Mesothelial cell of epicardium (in vitro differentiated cells): ENCODE data around the gene WNT4. TPM values are rescaled to one million over a fixed set of nuclear protein-coding genes. Genes with fewer than 3 reads are reported as not detected.
A peak's percentile ranks its signal among the peaks of the same experiment; 100 is the strongest.

Source experiments
- DNase-seq, 2 experiments: peaks; one replicate each; pipeline ENCODE4 v3.0.0; 2021; ENCODE audit warnings: low spot score in 2 of 2; ENCODE audit not compliant: unreplicated experiment in 2 of 2
- H3K27ac Mint-ChIP-seq: 2 replicates; pipeline ENCODE4 v1.8.0; 2021; ENCODE audit warnings: mixed read lengths
- H3K27me3 Mint-ChIP-seq: 2 replicates; pipeline ENCODE4 v1.8.0; 2021; ENCODE audit warnings: low read depth, mixed read lengths
- H3K36me3 Mint-ChIP-seq: 2 replicates; pipeline ENCODE4 v1.8.0; 2021; ENCODE audit warnings: mixed read lengths
- H3K4me1 Mint-ChIP-seq: 2 replicates; pipeline ENCODE4 v1.8.0; 2021; ENCODE audit warnings: mixed read lengths
- H3K4me3 Mint-ChIP-seq: 2 replicates; pipeline ENCODE4 v1.8.0; 2021; ENCODE audit warnings: mild to moderate bottlenecking, moderate library complexity, mixed read lengths
- H3K9me3 Mint-ChIP-seq: 2 replicates; pipeline ENCODE4 v1.8.0; 2021; ENCODE audit warnings: mixed read lengths
- CTCF ChIP-seq: fragments of 200-600 bp; sonication (generic); IDR thresholded peaks from one replicate; pipeline ENCODE4 v1.5.0; 2021; ENCODE audit warnings: antibody characterized with exemption; ENCODE audit not compliant: unreplicated experiment
- total RNA-seq: library from RNA; stranded (reverse); gene quantifications from 3 replicates; pipeline ENCODE4 v1.2.1, GENCODE V29; 2021

Gene WNT4
- total RNA-seq = 34.9 to 41.2 TPM (median 38.7 TPM) in 3 replicates

- DNase-seq = no peak
- H3K4me1 Mint-ChIP-seq = peaks cover 41% of the 10 kb centered on the region
Measured at GRCh38 chr1:22143065-22144033, at the start of gene WNT4. TSS of gene WNT4 (minus strand) at chr1:22143097. CDS start at chr1:22142922, 175 bp downstream.

GRCh38 chr1:22190731-22191130 lies 47.8 kb upstream of the WNT4 start:
- H3K27ac Mint-ChIP-seq = no peak overlapping the region
- no peak for TF ChIP-seq CTCF
- no peaks in the 10 kb centered on the region for H3K27me3 Mint-ChIP-seq
- no peak for DNase-seq
- H3K4me1 Mint-ChIP-seq = peaks cover under 1% of the 10 kb centered on the region
- H3K36me3 Mint-ChIP-seq = no peaks in the 10 kb centered on the region
- no peaks in the 10 kb centered on the region for H3K9me3 Mint-ChIP-seq
- H3K4me3 Mint-ChIP-seq = no peak overlapping the region

More at GRCh38 chr1:22143065-22144033, at the start of gene WNT4:
- peak within 1 kb of the TSS; percentile 80 for H3K27ac Mint-ChIP-seq
- H3K36me3 Mint-ChIP-seq = peaks cover 7% of the 10 kb centered on the region
- peak within 1 kb of the TSS; percentile 78 for H3K4me3 Mint-ChIP-seq
- H3K27me3 Mint-ChIP-seq = peaks cover 66% of the 10 kb centered on the region
- no peaks in the 10 kb centered on the region for H3K9me3 Mint-ChIP-seq
- TF ChIP-seq CTCF = no peak

- TF ChIP-seq CTCF = no peak
- H3K4me1 Mint-ChIP-seq = peaks cover 3% of the 10 kb centered on the region
- no peaks in the 10 kb centered on the region for H3K36me3 Mint-ChIP-seq
Measured at GRCh38 chr1:22190251-22190650, 47.4 kb upstream of the WNT4 start.

GRCh38 chr1:22189619-22190018 lies 46.7 kb upstream of the WNT4 start:
- Mint-ChIP-seq H3K9me3 (no peaks in the 10 kb centered on the region), H3K4me1 (peaks cover 3% of the 10 kb centered on the region), H3K27ac (no peak overlapping the region), H3K36me3 (no peaks in the 10 kb centered on the region), H3K4me3 (no peak overlapping the region), H3K27me3 (peaks cover 2% of the 10 kb centered on the region)
- no peak for TF ChIP-seq CTCF
- DNase-seq = no peak

More at GRCh38 chr1:22190251-22190650, 47.4 kb upstream of the WNT4 start:
- H3K27me3 Mint-ChIP-seq = peaks cover 2% of the 10 kb centered on the region
- no peak for DNase-seq
- H3K4me3 Mint-ChIP-seq = no peak overlapping the region
- no peaks in the 10 kb centered on the region for H3K9me3 Mint-ChIP-seq
- H3K27ac Mint-ChIP-seq = no peak overlapping the region

GRCh38 chr1:22188914-22189313 lies 46.0 kb upstream of the WNT4 start:
- Mint-ChIP-seq H3K27me3 (peaks cover 2% of the 10 kb centered on the region), H3K4me1 (peaks cover 3% of the 10 kb centered on the region), H3K27ac (no peak overlapping the region), H3K4me3 (no peak overlapping the region), H3K36me3 (no peaks in the 10 kb centered on the region), H3K9me3 (no peaks in the 10 kb centered on the region)
- TF ChIP-seq CTCF = no peak
- DNase-seq = no peak
